ENCODE measurements around the gene MED15.

GRCh38 chr22:20562607-20563465, 55.4 kb downstream of the MED15 start:
- TF ChIP-seq, protein P1, sequence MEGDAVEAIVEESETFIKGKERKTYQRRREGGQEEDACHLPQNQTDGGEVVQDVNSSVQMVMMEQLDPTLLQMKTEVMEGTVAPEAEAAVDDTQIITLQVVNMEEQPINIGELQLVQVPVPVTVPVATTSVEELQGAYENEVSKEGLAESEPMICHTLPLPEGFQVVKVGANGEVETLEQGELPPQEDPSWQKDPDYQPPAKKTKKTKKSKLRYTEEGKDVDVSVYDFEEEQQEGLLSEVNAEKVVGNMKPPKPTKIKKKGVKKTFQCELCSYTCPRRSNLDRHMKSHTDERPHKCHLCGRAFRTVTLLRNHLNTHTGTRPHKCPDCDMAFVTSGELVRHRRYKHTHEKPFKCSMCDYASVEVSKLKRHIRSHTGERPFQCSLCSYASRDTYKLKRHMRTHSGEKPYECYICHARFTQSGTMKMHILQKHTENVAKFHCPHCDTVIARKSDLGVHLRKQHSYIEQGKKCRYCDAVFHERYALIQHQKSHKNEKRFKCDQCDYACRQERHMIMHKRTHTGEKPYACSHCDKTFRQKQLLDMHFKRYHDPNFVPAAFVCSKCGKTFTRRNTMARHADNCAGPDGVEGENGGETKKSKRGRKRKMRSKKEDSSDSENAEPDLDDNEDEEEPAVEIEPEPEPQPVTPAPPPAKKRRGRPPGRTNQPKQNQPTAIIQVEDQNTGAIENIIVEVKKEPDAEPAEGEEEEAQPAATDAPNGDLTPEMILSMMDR (IDR thresholded peaks at IDR 0.05), result no peak
- TF ChIP-seq ZFX (IDR thresholded peaks at IDR 0.05; ENCODE audit: borderline replicate concordance), result no peak

Data from 22Rv1 (cell line).